Measurements from ENCODE around the gene TBC1D7.

The TBC1D7 gene

GRCh38 chr6:13328076-13328874 lies at the start of gene TBC1D7:
Gene TBC1D7 (minus strand): TSS chr6:13328537. CDS start chr6:13326898, 1,639 bp downstream.
- intact Hi-C loops (cut with DNase I) = no loop called here
- peak; percentile 78 to 96 (median 92) for DNase-seq

GRCh38 chr6:13377054-13377758 lies 48.9 kb upstream of the TBC1D7 start:
- DNase-seq = no peak
- intact Hi-C loops (cut with DNase I) = no loop called here

- DNase-seq = no peak
Measured at GRCh38 chr6:13375360-13375878, 47.1 kb upstream of the TBC1D7 start.

GRCh38 chr6:13373919-13374318 lies 45.6 kb upstream of the TBC1D7 start:
- no peak for DNase-seq
- intact Hi-C loops (cut with DNase I) = no loop called here

More at GRCh38 chr6:13375360-13375878, 47.1 kb upstream of the TBC1D7 start:
- intact Hi-C loops (cut with DNase I) = no loop called here

- DNase-seq = no peak
Measured at GRCh38 chr6:13373488-13373886, 45.1 kb upstream of the TBC1D7 start.

GRCh38 chr6:13372688-13373487 lies 44.6 kb upstream of the TBC1D7 start:
- intact Hi-C loops (cut with DNase I) = no loop called here
- DNase-seq = no peak

More at GRCh38 chr6:13373488-13373886, 45.1 kb upstream of the TBC1D7 start:
- intact Hi-C loops (cut with DNase I) = no loop called here

- intact Hi-C loops (cut with DNase I) = no loop called here
- DNase-seq = no peak
Measured at GRCh38 chr6:13372076-13372475, 43.7 kb upstream of the TBC1D7 start.

GRCh38 chr6:13371421-13372072 lies 43.2 kb upstream of the TBC1D7 start:
- intact Hi-C loops (cut with DNase I) = no loop called here
- DNase-seq = peak in 25 of 42 donors; percentile 15 to 78 (median 41)

GRCh38 chr6:13370623-13371022 lies 42.3 kb upstream of the TBC1D7 start:
- DNase-seq = no peak
- intact Hi-C loops (cut with DNase I) = no loop called here

- DNase-seq = no peak
- intact Hi-C loops (cut with DNase I) = no loop called here
Measured at GRCh38 chr6:13369591-13369990, 41.3 kb upstream of the TBC1D7 start.

- DNase-seq = no peak
- intact Hi-C loops (cut with DNase I) = no loop called here
Measured at GRCh38 chr6:13368731-13369115, 40.4 kb upstream of the TBC1D7 start.

- intact Hi-C loops (cut with DNase I) = no loop called here
- DNase-seq = no peak
Measured at GRCh38 chr6:13368079-13368730, 39.9 kb upstream of the TBC1D7 start.

- intact Hi-C loops (cut with DNase I) = no loop called here
- DNase-seq = no peak
Measured at GRCh38 chr6:13367396-13367795, 39.1 kb upstream of the TBC1D7 start.

GRCh38 chr6:13365320-13365719 lies 37.0 kb upstream of the TBC1D7 start:
- intact Hi-C loops (cut with DNase I) = no loop called here
- no peak for DNase-seq

GRCh38 chr6:13364842-13365241 lies 36.5 kb upstream of the TBC1D7 start:
- no peak for DNase-seq
- intact Hi-C loops (cut with DNase I) = no loop called here

- intact Hi-C loops (cut with DNase I) = no loop called here
- DNase-seq = no peak
Measured at GRCh38 chr6:13362412-13362811, 34.1 kb upstream of the TBC1D7 start.

GRCh38 chr6:13360671-13361540 lies 32.6 kb upstream of the TBC1D7 start:
- intact Hi-C loops (cut with DNase I) = no loop called here
- no peak for DNase-seq
